ENCODE results near the gene ZGPAT. TPM values are rescaled to one million over a fixed set of nuclear protein-coding genes. Genes with fewer than 3 reads are reported as not detected.

Gene ZGPAT
- total and polyA plus RNA-seq, 2 of the 8 experiments (the other 6 are each of a cell fraction or from before 2014, with no cell fraction given) = 14.5 to 21.4 TPM

DNA sequence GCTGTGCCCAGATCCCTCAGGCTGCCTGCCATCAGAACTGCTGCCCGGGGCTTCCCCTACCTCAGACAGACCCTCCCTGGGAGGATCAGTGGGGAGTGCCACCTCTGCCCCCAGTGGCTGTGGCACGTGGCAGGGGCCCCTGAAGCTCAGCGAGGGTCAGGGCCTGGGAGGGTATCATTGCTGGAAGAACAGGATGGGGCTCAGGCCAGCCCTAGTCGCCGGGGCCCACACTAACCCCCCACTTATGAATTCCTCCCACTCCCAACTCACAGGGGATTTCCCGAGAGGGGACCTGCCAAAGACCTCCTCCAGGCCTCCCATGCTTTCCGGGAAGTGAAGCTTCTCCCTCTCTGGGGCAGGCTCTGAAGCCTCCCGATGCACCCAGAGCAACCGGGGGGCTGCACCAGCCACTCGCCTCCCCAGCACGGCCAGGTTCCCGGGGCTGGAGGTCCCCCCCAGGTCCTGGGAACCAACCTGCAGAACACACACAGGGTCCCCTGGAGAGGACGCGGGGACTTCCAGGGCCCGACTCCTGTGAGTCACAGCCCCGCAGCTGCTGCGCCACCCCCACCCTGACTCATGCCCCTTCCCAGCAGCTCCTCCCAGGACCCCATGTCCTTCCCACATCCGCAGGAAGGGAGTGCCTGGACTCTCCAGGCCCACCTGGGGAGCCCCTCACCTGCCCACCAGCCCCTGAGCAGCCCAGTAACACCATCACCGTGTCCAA is 8.9 kb upstream of the ZGPAT start (continued):
- TF ChIP-seq CHD1 (IDR thresholded peaks at IDR 0.05; ENCODE audit: low read depth, low read length) = no peak

Measured in H1 (cell line).